DMS 273 (cell line): ENCODE measurements around the gene PRAC2.

Source experiments
- DNase-seq: peaks from one replicate; lab custom pipeline; 2025; ENCODE audit not compliant: unreplicated experiment; lab: John Stamatoyannopoulos, UW

The PRAC2 gene

DNA sequence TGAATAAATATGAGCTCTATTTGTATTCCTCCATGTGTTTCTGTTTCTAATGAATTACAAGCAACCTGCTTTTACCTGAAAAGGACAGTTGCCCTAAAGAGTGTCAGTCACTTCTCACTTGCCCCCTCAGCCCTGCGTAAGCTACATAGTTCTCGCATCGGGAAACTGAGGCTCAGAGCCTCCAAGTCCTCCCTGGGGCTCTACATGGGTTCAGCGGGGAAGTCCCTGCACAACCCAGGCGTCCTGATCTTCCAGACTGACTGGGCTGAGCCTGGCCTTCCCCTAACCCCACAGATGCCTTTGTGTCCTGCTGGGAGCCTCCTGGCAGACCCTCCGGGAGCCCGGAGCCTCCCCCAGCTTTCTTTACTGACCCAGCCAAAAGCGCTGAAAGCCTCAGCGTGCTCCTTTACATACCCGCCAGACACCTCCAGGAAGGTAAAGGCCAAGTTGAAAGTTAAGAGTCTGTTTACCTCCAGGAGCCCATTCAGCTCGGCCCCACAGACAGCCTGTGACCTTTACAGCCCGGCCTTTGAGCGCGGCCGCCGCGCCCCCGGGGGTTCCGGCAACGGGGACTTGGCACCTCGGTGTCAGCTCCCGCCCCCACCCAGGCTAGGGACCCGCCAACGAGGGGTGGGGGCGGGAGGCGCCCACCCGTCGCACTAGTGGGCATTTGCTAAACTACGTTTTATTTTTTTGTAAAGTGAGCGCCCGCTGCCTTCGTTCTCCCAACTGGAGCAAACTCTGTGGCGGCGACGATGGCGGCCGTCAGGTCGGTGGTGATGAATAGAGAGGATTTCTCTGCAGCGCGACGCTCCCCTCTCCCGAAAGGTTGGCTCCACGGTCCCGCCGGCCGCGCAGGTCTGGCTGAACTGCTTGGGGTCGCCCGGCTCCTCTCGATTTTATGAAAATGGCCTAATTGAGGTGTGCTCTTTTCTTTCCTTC is 10.0 kb downstream of the PRAC2 start:
- no peak for DNase-seq

DNA sequence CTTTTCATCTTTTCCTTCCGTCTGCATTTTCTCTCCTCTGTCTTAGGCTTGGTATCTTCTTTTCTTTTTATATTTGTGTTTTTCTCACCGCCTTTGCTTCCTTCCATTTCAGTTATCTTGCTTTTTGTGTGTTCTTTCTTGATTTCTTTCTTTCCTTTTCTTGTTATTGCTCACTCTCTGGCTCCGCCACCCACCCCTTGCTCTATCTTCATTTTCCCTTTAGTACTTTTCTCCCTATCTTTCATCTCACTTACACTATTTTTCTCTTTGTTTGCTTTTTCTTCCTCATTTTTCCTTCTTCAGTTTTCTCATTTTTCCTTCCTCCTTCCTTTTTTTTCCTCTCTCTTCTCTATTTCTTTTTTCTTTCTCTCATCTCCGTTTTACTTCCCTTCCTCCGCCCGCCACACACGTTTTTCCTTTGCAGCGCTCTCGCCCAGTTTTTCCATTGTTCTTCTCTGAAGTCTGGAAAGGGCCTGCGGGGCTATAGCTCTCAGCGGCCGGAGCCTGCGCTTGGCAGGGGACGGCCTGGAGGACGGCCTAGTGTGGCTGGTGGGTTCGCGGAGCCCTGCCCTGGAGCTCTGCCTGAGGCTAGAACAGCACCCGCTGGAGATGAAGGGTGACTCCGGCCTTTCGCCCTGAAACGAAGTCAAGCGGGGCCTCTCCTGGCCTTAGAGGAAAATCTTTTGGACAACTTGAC is 10.8 kb downstream of the PRAC2 start:
- no peak for DNase-seq

DNA sequence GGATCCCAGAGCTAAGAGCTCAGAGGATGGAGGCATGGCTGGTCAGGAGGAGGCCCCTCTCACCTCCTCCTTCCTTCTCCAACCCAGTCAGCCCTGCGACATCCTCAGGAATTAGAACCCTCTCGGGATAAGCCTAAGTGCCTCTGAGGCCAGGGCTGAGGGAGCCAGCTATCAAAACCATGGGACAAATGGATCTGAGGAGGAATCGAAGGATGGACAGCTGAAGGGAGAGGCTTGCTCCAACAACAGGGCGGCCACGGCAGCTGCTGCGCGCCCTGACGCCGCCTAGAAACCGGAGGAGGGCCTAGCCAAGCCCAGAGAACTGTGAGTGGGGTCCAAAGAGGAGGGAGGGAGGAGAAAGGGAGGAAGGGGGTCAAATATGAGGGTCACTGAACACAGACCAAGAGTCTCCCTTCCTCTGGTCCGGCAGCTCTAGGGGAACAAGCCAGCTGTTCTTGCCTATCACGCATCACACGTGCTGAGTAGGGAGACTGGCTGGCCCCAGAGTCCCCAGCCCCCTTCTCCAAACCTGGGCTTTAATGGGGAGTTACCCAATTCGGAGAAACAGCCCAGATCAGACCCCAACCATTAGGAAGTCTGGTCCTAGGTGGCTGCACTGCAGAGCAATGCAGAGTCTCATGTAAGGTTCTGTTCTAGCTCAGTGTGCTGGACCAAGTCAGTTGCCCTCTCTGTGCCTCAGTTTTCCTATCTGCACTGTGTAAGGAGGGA is 11.5 kb downstream of the PRAC2 start:
- no peak for DNase-seq

DNA sequence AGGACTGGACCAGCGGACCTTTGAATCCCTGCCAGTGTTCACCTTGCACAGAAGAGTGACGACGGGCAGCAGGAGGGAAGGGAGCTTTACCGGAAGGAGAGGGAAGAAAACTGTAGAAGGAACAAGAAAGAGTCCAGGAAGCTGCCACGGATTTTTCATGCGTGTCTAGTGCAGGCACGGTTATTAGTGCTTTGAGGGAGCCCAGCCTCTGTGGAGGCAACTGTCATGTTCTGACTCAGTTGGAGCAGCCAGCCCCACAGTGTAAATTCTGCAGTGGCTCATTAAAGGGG is 12.0 kb downstream of the PRAC2 start:
- no peak for DNase-seq

DNA sequence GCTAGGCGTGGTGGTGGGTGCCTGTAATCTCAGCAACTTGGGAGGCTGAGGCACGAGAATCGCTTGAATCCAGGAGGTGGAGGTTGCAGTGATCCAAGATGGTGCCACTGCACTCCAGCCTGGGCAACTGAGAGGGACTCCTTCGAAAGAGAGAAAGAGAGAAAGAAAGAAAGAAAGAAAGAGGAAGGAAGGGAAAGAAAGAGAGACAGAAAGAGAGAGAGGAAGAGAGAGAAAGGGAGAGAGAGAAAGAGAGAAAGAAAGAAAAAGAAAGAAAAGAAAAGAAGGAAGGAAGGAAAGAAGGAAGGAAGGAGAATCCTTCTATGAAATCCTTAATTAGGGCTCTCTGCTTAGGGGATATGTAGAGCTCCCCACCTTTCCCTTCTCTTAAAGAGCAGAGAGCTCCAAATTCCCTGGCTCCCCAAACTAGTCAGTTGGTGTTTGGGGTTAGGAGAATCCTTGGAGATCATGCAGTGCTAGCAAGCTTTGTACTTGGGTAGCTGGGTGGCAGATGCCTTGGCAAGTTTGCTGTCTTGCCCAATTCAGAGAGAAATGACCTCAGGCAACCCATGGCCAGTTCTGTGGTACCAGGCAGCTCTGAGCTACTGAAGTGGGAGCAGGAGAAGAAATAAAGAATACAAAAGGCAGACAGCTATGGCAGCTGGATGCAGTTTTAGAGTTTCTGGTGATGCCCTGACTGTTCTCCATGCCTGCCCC is 14.5 kb downstream of the PRAC2 start:
- no peak for DNase-seq

DNA sequence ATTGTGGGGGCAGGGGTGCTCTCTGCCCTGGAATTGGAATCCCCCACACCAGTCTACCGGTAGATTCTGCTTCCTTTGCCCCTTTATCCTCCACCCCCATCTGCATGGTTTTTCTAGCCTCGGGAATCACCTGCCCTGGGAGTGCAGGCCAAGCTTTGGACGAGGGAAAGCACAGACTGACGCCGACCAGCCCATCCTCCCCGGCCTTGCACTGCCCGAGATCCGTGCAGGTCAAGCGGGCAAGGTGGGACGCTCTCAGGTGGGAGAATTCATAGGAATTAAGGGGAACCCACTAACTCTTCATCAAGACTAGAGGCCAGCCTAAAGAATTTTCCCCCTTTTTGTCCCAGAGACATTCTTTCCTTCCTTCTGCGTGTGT is 15.4 kb downstream of the PRAC2 start:
- DNase-seq: no peak

DNA sequence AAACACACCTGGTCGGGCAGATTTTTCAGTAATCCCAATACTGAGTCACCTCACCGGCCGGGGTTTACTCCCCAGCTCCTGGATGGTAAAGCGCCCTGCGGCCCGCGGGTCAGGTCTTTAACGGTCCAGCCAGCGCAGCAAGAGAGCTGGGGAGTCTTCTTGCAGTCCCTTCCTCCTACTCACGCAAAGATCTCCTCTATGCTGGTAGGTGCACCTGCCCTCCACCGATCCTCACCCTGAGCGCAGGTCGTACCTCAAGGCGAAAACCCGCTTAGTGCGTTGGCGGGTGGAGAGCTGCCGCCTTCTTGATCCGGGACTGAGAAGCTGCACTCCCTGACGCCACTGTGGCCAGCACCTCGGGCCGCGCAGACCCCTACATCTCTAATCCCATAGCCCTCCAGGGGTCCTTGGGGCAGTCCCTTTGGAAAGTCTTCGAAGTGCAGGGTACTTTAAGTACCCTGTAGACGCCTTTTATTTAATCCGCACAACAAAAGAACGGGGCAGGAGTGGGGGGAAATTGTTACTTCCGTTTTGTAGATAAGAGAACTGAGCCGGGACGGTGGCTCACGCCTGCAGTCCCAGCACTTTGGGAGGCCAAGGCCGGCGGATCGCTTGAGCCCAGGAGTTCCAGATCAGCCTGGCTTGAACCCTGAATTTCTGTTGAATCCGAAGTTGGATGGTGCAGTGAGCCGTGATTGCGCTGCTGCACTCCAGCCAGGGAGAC is 16.0 kb downstream of the PRAC2 start:
- DNase-seq: no peak

DNA sequence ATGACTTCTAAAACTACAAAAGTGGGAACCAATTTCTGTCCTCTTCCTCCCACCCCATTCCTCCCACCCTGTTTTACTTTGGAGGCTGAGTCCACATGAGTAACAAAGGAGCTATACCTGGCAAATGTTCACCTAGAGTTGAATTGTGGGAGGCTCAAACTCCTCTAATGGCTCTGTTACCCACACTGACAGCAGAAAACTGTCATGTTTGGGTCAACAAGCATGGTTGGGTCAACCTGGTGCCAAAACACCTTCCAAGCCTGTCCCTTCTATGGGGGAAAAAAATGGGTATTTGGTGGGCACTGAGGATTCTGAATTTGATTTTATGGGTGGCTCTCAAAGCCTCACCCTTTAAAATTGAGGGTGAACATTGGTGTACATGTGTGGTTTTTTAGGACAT is 17.6 kb downstream of the PRAC2 start:
- no peak for DNase-seq

DNA sequence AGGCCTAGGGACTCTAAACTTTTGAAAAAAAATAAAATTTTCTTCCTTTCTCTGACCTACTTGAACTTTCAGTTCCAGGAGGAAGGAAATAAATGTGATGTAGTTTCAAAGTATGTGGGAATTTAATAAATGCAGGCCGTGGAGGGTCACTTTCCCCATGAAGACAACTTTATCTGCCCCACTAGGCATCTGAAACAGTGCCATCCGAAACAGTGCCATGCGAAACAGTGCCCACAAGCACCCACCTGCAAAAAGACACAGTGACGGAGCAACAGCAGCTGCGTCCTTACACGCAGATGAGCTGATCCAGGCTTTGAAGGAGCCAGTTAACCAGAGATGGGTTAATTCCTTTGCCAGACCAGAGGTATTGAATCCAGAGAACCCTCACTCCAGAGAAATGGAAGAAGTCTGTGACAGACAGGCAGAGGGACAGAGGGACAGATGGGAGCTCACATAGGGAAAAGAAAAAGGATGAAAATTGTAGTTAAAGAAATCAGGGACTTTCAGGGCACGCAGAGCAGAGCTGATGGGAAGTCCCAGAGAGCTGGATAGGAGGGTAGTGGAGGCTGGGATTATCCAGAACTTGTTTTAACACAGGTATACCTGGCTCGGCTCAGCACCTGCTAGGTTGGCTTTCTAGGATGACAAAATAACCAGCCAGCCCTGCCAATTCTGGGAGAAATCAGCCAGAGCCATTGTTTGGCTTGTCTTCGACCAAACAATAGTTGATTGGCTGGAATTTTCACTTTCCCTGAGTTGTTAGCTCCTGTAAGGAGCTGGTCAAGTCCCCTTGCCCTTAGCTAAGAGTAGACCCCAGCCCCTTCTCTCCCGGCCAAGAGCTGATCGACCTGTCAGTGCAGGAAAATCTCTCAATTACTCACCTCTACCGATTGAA is 22.6 kb downstream of the PRAC2 start:
- DNase-seq: no peak

DNA sequence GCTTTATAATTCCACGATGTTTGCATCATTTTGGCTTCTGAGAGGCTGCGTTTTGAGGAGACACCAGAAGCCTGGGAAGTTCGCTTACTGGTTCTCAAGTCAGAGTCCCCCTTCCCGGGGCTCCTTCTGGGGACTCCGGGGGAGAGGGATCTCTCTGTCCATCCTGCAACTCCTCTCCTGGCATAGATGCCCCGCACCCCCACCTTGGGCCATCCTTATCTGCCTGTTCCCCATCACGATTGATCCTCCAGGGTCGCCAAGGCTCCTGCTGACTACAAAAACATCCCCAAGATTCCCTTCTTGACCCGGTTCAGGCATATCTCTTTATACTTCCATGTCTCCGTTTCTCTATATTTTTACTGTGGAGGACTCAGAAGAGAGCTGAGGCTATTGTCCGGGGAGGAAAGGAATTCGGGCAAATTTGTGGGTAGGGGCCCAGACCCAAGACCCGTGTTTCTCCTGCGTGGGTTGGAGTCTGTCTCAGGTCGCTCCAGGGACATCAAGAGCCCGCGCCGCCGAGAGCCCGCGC is 24.0 kb downstream of the PRAC2 start:
- no peak for DNase-seq

DNA sequence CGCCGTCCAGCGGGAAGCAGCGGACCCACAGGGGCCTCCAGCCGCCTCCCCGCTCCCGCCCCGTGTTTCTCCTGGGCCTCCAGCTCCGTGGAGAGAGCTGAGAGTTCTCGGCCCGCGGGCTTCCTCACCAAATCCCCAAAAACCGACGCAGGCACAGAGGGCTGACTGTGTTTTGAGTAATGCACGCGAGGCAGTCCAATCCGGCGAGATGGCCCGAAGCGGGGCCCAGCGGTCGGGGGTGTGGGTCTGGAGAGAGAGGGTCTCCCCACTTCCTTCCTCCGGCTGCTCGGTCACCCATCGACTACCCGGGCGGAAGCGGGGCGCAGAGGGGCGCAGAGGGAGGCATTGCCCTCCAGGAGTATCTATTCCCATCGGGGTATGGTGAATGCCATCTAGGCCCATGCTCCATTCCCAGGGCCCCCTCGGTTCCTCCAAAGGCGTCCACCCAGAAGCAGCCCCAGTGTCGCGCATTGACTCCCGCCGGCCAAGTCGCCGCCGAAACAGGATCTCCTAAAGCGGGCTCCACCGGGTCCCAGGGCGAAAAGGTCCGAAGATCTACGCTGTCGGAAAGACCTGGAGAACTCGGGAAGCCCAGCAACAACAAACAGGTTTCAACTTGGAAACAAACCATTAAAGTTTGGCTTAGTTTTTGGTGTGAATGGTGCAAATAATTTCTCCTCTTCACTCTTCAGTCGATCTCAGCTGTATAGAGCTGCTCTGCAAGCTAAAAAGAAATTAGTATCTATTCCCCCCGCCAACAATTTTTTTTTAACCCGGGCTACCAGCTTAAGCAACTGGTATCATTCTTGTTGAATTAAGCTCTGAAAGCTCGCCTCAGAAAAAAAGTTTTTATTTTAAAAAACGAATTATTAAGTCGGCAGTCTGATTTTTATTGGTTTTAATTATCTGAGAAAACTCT is 24.7 kb downstream of the PRAC2 start:
- no peak for DNase-seq

DNA sequence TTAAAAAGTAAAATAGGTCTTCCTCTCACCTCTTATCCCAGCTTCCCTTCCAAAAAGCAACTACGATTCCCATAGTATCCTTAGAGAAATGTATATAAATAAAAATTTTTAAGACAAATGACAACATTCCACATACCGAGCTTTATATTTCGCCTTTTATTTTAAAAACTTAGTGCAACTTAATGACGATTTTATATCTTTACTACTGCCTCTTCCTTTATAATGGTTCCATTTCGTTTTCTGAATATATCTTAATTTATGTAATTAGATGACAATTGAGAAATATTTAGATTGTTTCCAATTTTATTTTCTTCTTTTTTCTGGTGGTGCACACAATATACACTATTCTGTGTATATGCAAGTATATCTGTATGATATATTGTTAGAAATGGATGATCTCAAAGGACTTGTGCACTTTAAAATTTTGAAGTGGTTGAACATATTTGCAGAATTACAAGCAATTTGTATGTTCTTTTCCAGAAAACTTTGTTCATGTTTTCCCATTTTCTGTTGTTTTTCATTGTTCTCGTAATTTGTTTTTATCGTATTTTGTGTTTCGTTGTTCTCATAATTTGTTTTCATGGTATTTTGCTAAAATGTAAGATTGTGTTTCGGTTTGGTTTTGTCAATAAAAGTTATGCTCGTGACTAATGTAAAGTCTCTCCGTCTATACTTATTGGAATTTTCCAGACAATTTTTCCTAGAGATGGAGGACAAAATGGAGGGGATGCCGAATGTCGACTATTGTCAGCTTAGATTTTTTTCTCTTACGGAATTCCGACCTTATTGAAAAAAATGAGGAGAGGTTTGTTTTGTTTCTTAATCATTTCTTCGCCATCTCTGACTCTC is 26.0 kb downstream of the PRAC2 start:
- DNase-seq: no peak

DNA sequence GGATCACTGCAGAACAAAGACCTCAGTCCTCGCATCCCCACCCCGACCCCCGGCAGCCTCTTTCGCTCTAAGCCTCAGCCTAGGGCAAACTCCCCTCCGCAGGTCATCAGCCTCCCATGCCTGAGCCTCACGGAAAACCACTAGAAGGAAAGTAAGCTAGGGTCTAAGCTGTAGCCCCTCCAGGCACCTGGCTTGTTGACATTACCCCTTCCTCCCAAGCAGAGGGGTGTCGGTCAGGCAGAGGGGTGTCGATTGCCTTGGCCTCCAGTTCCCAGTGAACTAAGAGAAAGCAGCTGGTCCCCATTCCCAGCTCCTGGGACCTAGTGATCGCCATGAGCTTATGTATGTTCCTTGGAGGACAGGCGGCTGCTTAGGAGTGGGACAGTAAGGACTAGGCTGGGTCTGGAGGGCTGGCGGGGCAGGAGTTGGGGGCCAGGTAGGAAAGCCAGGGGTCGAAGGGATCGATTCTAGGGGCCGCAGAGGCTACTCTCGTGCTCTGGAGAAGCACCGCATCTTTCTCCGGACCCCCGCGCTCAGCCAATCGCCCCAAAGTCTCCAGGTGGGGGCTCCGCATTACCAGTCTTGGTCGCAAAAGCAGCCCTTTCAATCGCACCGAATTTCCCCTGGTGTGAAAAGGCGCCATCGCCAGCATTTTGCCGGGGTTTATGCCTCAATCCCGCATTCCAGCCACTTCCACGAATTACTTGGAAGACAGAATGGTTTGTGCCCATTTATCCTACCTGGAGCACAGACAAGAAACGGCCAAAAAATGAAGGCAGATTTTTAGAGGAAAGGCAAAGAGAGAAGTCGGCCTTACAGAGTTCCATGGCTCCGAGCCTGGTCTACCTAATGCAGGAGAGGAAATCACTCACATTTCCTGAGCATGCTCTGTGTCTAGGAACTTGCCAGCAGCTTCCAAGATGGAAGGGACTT is 26.9 kb downstream of the PRAC2 start:
- no peak for DNase-seq

DNA sequence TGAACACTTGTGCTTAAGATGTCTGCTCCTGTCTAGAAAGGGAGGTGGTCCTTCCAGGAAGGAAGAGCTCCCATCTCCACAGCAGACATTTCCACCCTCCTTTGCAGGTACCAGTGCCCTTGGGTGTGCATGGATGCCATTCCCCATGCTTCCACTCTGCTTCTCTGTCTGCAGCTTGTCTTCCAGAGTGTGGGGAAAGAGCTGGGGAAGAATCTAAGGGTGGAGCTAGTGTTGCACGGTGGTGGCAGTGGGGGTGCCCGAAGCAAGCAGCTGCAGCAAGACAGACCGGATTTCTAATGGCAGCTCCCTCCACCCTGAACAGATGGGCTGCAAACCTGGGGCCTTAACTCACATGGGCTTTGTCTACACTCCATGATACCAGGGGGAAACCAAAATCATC is 28.2 kb downstream of the PRAC2 start:
- peak; percentile 27 for DNase-seq

DNA sequence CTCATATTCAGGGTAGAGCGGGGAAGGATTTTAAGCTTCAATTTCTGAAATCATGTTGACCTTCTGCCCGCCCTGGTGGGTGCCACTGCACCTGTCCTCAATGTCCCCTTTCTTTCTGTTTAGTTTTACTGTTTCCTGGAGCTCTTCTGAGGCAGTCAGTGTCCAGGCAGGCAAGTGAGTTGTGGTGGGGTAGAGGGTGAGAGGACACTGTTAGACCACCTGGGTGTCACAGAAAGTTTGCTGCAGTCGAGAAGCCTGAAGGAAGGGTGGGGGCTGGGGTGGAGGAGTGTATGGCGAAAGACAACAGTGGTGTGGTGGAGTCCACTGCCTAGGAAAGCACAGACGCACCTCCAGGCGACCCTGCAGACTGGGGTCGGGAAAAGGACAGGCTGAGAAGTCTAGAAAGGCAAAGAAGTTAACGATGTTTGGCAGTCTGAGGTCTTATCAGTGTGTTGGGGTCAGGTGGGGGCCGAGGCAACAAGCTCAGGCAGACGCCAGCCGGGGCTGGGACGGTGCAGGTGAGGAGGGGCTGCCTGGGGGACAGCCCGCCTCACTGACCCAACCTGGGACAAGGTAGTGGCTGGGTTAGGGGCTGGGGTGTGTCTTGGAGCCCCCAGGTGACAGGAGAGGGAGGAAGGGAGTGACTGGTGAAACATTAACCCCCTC is 28.9 kb downstream of the PRAC2 start:
- DNase-seq: no peak
